ENCODE measurements around the gene OTOGL.
A peak's percentile ranks its signal among the peaks of the same experiment; 100 is the strongest.

OTOGL gene

GRCh38 chr12:80268924-80269749, 169.8 kb downstream of the OTOGL start:
- H3K4me3 ChIP-seq (ENCODE audit: low read depth, low read length): no peak overlapping the region
- in situ Hi-C loops (cut with HindIII; ENCODE audit: low sequenced_read_pairs): no loop called here
- TF ChIP-seq CTCF (IDR thresholded peaks at IDR 0.05; ENCODE audit: low read depth, low read length): no peak
- DNase-seq (ENCODE audit: low read depth, low spot score): peak; percentile 88

DNA sequence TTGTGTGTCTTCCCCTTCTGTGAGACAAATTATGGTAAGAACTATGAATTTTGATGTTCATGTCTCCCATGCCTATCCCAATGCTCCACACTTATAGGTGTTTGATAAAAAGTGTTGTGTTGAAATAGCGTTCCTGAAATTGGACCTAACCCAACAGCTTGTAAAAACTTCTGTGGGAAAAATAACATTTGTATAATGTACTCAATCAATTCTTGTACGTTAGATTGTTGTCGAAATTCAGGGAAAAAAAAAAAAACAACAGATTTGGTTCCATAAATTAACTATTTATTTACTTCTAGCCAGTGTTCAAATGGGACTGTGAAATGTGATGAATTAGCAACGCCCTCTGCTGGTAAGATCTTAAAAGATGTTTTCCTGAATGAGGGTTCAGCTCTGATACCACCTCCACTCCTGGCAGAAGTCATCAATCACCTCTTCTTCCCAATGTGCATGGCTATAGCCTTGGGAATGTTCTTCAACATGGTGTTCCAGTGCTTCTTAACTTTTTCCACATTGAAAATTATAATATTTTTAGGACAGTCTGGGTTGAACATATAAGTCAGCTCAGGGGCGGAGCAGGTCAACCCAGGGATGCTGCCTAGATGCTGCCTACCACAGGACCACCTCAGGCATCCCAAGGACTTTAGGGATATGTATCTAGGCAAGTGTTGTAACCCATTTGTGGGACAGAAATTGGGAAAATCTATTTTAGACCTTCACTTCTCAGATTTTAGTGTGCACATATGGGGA, 170.6 kb downstream of the OTOGL start:
- peak; percentile 62 for DNase-seq (ENCODE audit: low read depth, low spot score)
- H3K4me3 ChIP-seq (ENCODE audit: low read depth, low read length): no peak overlapping the region
- in situ Hi-C loops (cut with HindIII; ENCODE audit: low sequenced_read_pairs): no loop called here
- TF ChIP-seq CTCF (IDR thresholded peaks at IDR 0.05; ENCODE audit: low read depth, low read length): peak; percentile 55

- no peak for TF ChIP-seq CTCF (IDR thresholded peaks at IDR 0.05; ENCODE audit: low read depth, low read length)
- DNase-seq (ENCODE audit: low read depth, low spot score): no peak
- in situ Hi-C loops (cut with HindIII; ENCODE audit: low sequenced_read_pairs): no loop called here
- H3K4me3 ChIP-seq (ENCODE audit: low read depth, low read length): no peak overlapping the region
Observed at GRCh38 chr12:80271780-80272179, 172.4 kb downstream of the OTOGL start.

DNA sequence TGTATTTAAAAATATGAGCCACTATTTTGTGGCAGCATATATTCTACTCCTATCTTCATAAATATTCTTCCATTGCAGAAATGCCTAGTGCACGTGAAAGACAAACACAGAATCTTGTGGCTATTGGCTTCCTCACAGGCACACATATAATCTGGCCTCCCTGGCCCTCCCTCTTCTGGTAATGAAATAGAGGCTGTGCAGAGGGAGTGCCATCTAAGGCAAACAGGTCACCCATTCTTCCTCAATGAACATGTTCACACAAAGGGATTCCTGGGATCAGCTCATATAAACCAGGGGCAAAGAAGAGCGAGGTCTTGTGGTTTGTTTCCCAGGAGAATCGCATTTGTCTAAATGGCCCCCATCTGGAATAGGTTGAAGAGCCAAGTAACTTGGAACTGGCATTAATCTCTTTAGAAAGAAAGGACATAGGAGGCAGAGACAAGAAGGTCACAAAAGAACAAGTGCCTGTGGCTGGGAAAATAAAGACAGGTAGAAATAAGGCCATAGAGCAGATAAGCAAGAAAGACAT, 173.1 kb downstream of the OTOGL start:
- no peak overlapping the region for H3K4me3 ChIP-seq (ENCODE audit: low read depth, low read length)
- in situ Hi-C loops (cut with HindIII; ENCODE audit: low sequenced_read_pairs): no loop called here
- peak; percentile 22 for DNase-seq (ENCODE audit: low read depth, low spot score)
- no peak for TF ChIP-seq CTCF (IDR thresholded peaks at IDR 0.05; ENCODE audit: low read depth, low read length)

DNA sequence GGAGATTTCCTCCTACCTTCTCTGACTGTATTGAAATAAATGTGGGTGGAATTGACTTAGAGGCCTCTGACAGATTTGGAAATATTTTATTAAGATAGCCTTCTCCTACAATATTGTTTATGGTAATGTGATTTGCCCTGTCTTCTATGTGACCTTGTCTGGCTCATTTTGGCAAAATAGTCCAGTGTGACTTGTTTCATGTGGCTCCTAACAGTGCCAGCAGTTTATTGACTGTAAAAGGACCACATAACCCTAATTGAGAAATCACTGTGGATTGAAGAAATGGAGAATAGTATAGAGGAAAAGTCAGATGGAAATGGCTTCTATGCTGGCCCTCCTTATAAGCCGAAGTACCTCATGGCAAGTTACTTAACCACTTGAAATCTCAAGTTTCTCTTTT, 173.8 kb downstream of the OTOGL start:
- no peak overlapping the region for H3K4me3 ChIP-seq (ENCODE audit: low read depth, low read length)
- no peak for DNase-seq (ENCODE audit: low read depth, low spot score)
- no peak for TF ChIP-seq CTCF (IDR thresholded peaks at IDR 0.05; ENCODE audit: low read depth, low read length)
- in situ Hi-C loops (cut with HindIII; ENCODE audit: low sequenced_read_pairs): no loop called here

DNA sequence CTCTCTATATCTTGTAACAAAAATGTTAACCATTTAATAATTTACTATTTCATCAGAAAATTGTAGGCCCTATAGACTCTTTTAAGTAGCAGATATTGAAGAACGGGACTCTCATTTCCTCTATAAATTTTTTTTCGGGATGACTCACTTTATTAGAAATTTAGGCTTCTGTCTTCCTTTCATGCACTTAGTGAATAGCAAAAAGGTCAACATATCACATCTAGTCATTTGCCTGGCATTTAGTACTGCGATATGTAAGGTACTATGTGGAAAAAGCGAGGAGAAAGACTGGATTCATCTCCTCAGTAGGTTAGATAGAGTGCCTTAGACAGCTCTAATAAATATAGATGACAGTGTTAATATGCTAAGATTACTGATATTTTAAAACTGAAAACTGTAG, 178.4 kb downstream of the OTOGL start:
- in situ Hi-C loops (cut with HindIII; ENCODE audit: low sequenced_read_pairs): no loop called here
- no peak for DNase-seq (ENCODE audit: low read depth, low spot score)

More for the DNA sequence above, 178.4 kb downstream of the OTOGL start:
- TF ChIP-seq CTCF (IDR thresholded peaks at IDR 0.05; ENCODE audit: low read depth, low read length): no peak
- H3K4me3 ChIP-seq (ENCODE audit: low read depth, low read length): no peak overlapping the region

Data from astrocyte of the spinal cord (primary cell).